Endothelial cell of umbilical vein (primary cell): ENCODE data around the gene GRM5. TPM values are rescaled to one million over a fixed set of nuclear protein-coding genes. Genes with fewer than 3 reads are reported as not detected.

Experiments
- BruUV-seq: library from RNA; stranded (reverse); fragments of 400-500 nt; replicated peaks from 2 replicates; lab custom pipeline; 2021; lab: Mats Ljungman, UMichigan
- CTCF ChIA-PET: fragments of 300-600, 350-600 bp; sonication (Branson Sonifier 250); formaldehyde crosslinking; loops from one replicate; lab custom pipeline; 2021; ENCODE audit warnings: antibody characterized with exemption, inconsistent platforms; lab: Charles Lee
- POLR2A ChIA-PET: fragments of 300-600, 350-600 bp; sonication (Branson Sonifier 250); formaldehyde crosslinking; loops from one replicate; lab custom pipeline; 2021; ENCODE audit warnings: antibody characterized with exemption, inconsistent platforms; lab: Charles Lee
- DNase-seq: peaks from one replicate; pipeline ENCODE4 v3.0.0-alpha.2; 2011; ENCODE audit warnings: low read depth, low spot score
- FAIRE-seq: peaks from 2 replicates; lab custom pipeline; 2011; peaks lifted over from hg19 to GRCh38; lab: Jason Lieb, UNC
- H2AFZ ChIP-seq: 2 replicates; pipeline ENCODE4 v1.6.0; 2012; ENCODE audit warnings: low read depth, low read length, control low read depth, inconsistent platforms
- H3K27ac ChIP-seq: 2 replicates; pipeline ENCODE4 v1.5.1; 2011; ENCODE audit warnings: low read depth, mild to moderate bottlenecking, control low read depth, low read length, moderate library complexity; ENCODE audit not compliant: insufficient read depth
- H3K27me3 ChIP-seq, 2 experiments: 2 replicates each; pipeline versions ENCODE4 v1.6.0 to v1.6.1; 2011; ENCODE audit warnings: low read length in 2 of 2, mixed read lengths in 1 of 2; ENCODE audit not compliant: control insufficient read depth in 2 of 2, insufficient read depth in 2 of 2
- H3K36me3 ChIP-seq, 2 experiments: 2 replicates in 1 of 2; 3 replicates in 1 of 2; pipeline ENCODE4 v1.5.1; 2011; ENCODE audit warnings: low read length in 2 of 2, mild to moderate bottlenecking in 1 of 2, moderate library complexity in 1 of 2; ENCODE audit not compliant: control insufficient read depth in 2 of 2, insufficient read depth in 2 of 2; ENCODE audit errors: extremely low read depth in 1 of 2
- H3K4me1 ChIP-seq: 3 replicates; pipeline ENCODE4 v1.5.1; 2011; ENCODE audit warnings: mild to moderate bottlenecking, low read length; ENCODE audit not compliant: control insufficient read depth, insufficient read depth; ENCODE audit errors: extremely low read depth
- H3K4me2 ChIP-seq: 2 replicates; pipeline ENCODE4 v1.6.1; 2011; ENCODE audit warnings: low read length, control low read depth, mixed read lengths; ENCODE audit not compliant: insufficient read depth
- H3K4me3 ChIP-seq, 3 experiments: fragments of 200-600 bp in 1 of 3; sonication (generic), shearing (Covaris generic) in 1 of 3; replicated peaks in 1 of 3; 2 replicates each; pipeline ENCODE4 v1.5.1; 2011 to 2016; ENCODE audit warnings: control low read depth in 3 of 3, low read length in 3 of 3, mild to moderate bottlenecking in 2 of 3, inconsistent platforms in 1 of 3, low read depth in 1 of 3, moderate library complexity in 1 of 3; ENCODE audit not compliant: insufficient read depth in 1 of 3
- H3K79me2 ChIP-seq: 2 replicates; pipeline ENCODE4 v1.6.0; 2012; ENCODE audit warnings: low read length, inconsistent platforms; ENCODE audit not compliant: control insufficient read depth, insufficient read depth
- H3K9ac ChIP-seq: replicated peaks from 2 replicates; pipeline ENCODE3; 2011; ENCODE audit warnings: low read length, control low read depth; ENCODE audit not compliant: insufficient read depth; ENCODE audit errors: extremely low read depth
- H3K9me1 ChIP-seq: replicated peaks from 3 replicates; pipeline ENCODE4 v1.6.0; 2011; ENCODE audit warnings: mild to moderate bottlenecking, low read length; ENCODE audit not compliant: control insufficient read depth, insufficient read depth; ENCODE audit errors: extremely low read depth
- H3K9me3 ChIP-seq: replicated peaks from 2 replicates; pipeline ENCODE4 v1.5.1; 2012; ENCODE audit warnings: low read length, inconsistent platforms; ENCODE audit not compliant: control insufficient read depth, insufficient read depth
- H4K20me1 ChIP-seq: replicated peaks from 2 replicates; pipeline ENCODE3; 2011; ENCODE audit warnings: mild to moderate bottlenecking, low read length; ENCODE audit not compliant: control insufficient read depth, insufficient read depth; ENCODE audit errors: extremely low read depth
- CTCF ChIP-seq, 2 donors: IDR thresholded peaks; 1 replicate in 1 of 2; 2 replicates in 1 of 2; pipeline ENCODE4 v1.5.1; 2011; ENCODE audit warnings: low read length in 2 of 2, mild to moderate bottlenecking in 2 of 2, moderate library complexity in 2 of 2, control low read depth in 1 of 2, inconsistent platforms in 1 of 2, low read depth in 1 of 2; ENCODE audit not compliant: insufficient read depth in 1 of 2; ENCODE audit errors: extremely low read depth in 1 of 2
- EZH2 ChIP-seq: IDR thresholded peaks from 2 replicates; pipeline ENCODE4 v1.6.1; 2012; ENCODE audit warnings: borderline replicate concordance, low read depth, mild to moderate bottlenecking, moderate library complexity, low read length, inconsistent platforms; ENCODE audit not compliant: severe bottlenecking
- FOS ChIP-seq: IDR thresholded peaks from 2 replicates; pipeline ENCODE4 v1.6.1; 2011; ENCODE audit warnings: mild to moderate bottlenecking, low read length, moderate library complexity, borderline replicate concordance; ENCODE audit not compliant: insufficient read depth
- GATA2 ChIP-seq: IDR thresholded peaks from 2 replicates; pipeline ENCODE4 v1.7.0; 2011; ENCODE audit warnings: low read depth, mild to moderate bottlenecking, moderate library complexity, mixed read lengths, low read length; ENCODE audit not compliant: insufficient read length, insufficient read depth
- JUN ChIP-seq: IDR thresholded peaks from 2 replicates; pipeline ENCODE4 v1.6.1; 2011; ENCODE audit warnings: borderline replicate concordance, low read depth; ENCODE audit not compliant: insufficient read length, insufficient read depth
- MYC ChIP-seq: IDR thresholded peaks from one replicate; pipeline ENCODE4 v1.6.1; 2011; ENCODE audit warnings: mild to moderate bottlenecking, low read depth, low read length
- POLR2A ChIP-seq: IDR thresholded peaks from 2 replicates; pipeline ENCODE4 v1.6.1; 2012; ENCODE audit warnings: low read depth, mild to moderate bottlenecking, control low read depth, low read length
- POLR2AphosphoS5 ChIP-seq: IDR thresholded peaks from 2 replicates; pipeline ENCODE4 v1.6.1; 2012; ENCODE audit warnings: low read depth, mild to moderate bottlenecking, control low read depth, low read length, moderate library complexity; ENCODE audit not compliant: insufficient read depth
- dilution Hi-C: fragments of 300-500 bp; cut with MboI; formaldehyde crosslinking; loops from one replicate; pipeline ENCODE4 v1.15.0; 2019; ENCODE audit warnings: low sequenced_read_pairs; ENCODE audit not compliant: extremely low pct_ligation_motif_present
- intact Hi-C: fragments of 100-400 bp; cut with micrococcal nuclease; formaldehyde crosslinking; loops from one replicate; pipeline ENCODE4 v1.10.0; 2022
- polyA plus RNA-seq, 4 experiments: library from polyadenylated mRNA; depleted of rRNA in 3 of 4; stranded (reverse) in 3 of 4; unstranded in 1 of 4; fragments of >200 nt; gene quantifications; 2 replicates each; pipeline versions ENCODE4 v1.2.1 to v1.2.3, GENCODE V29; 2011 to 2012; ENCODE audit warnings: missing spikeins in 1 of 4
- total RNA-seq: library from RNA; stranded (reverse); gene quantifications from 2 replicates; pipeline ENCODE4 v1.2.3, GENCODE V29; 2021
- TF ChIP-seq, protein P1 (sequence below): IDR thresholded peaks from 2 replicates; pipeline ENCODE4 v1.6.1; 2011; ENCODE audit not compliant: insufficient read depth, insufficient read length

GRM5 gene
- total and polyA plus RNA-seq, 2 donors (not counting 3 experiments of a cell fraction or from before 2014, with no cell fraction given), result 0.10 to 0.11 TPM

DNA sequence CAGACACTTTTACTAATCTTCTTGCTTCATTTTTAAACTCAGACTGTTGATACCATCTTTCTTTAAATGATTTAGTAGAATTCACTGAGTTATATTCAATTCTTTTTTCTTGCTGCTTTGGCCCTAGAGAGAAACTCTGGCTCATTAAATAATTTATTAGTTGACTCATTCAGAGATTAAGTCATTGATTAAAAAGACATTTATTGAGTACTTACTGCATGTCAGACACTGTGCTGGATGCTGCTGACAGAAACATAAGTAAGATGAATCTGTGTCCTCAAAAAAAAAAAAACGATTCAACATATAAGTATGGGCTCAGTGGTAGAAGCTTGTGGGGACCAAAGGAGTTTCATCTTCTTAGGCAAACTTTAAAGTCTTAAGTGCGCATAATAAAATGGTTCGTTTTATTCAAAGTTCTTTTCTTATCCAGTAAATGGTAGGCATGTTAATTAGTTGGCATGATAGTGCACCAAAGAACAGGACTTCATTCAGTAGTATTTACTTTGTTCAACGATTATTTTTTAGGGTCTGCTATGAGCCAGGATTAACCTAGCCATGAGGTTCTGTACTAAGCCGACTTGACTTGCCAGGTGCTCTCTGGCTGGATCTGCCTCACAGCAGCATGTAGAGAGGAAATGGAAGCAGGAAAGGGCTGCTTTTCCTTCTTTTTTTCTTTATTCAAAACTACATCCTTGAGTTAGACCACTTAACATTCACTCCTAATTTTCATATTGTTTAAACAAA is 447.3 kb downstream of the GRM5 start:
- no peak for TF ChIP-seq EZH2
- TF ChIP-seq FOS, result no peak
- no peak for TF ChIP-seq GATA2
- TF ChIP-seq JUN, result no peak
- no peak for TF ChIP-seq MYC
- no peak for TF ChIP-seq POLR2AphosphoS5
- TF ChIP-seq, protein P1, sequence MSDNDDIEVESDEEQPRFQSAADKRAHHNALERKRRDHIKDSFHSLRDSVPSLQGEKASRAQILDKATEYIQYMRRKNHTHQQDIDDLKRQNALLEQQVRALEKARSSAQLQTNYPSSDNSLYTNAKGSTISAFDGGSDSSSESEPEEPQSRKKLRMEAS, result no peak
- no peak for TF ChIP-seq CTCF (IDR thresholded peaks at IDR 0.05; ENCODE audit: extremely low read depth in 1 of 2, insufficient read depth in 1 of 2, low read depth in 1 of 2, low read length in 2 of 2)
- no peak for TF ChIP-seq POLR2A
- H4K20me1 ChIP-seq, result no peaks in the 10 kb centered on the region
- peak; percentile 37 for DNase-seq

More for the DNA sequence above, 447.3 kb downstream of the GRM5 start:
- FAIRE-seq, result no peak
- H3K4me3 ChIP-seq, result no peak overlapping the region
- ChIA-PET POLR2A (no interaction called here), CTCF (no interaction called here)
- intact Hi-C loops (no loop called here), dilution Hi-C loops (no loop called here)
- H3K9me3 ChIP-seq, result no peaks in the 10 kb centered on the region
- no peaks in the 10 kb centered on the region for H3K9me1 ChIP-seq
- no peaks in the 10 kb centered on the region for H3K4me1 ChIP-seq
- no peaks in the 10 kb centered on the region for H3K27me3 ChIP-seq
- H2AFZ ChIP-seq, result no peak overlapping the region
- H3K9ac ChIP-seq, result no peak overlapping the region
- no peak overlapping the region for H3K27ac ChIP-seq
- H3K79me2 ChIP-seq, result no peaks in the 10 kb centered on the region
- no peaks in the 10 kb centered on the region for H3K36me3 ChIP-seq
- H3K4me2 ChIP-seq, result no peak overlapping the region
- no TSS peak for BruUV-seq
